ENCODE results near the gene CAMK2G.

The CAMK2G gene

DNA sequence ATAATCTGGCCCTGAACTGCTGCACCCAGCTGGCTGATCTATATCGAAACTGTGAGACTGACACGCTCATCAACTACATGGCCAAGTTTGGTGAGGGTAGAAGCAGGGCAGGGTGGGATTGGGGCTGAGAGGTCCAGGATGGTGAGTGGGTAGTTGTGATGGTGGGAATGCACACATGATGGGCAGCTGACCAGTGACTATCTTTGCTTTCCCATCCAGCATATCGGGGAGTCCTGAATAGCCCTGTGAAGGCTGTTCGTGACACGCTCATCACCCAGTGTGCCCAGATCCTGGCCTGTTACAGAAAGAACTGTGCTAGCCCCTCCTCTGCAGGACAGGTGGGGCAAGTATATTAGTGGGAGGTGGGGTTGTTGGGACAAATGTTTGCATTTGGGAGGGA is 105.0 kb downstream of the CAMK2G start:
- DNase-seq (ENCODE audit: low read depth): no peak

DNA sequence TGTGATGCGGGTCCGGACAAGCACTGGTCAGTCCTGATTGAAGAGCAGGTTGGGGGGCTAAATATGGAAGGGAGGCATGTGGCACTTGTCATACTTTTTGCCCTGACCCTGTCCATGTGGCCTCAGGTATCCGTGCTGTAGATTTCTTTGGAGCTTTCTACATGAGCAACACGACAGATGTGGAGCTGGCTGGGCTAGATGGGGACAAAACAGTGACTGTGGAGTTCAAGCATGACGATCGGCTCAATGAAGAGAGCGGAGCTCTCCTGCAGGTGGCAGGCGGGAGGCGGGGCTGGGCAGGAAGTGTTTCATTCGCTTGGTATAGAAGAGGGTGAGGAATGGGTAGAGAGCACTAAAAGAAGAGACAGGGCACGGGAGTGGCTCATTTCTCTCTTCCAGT is 105.5 kb downstream of the CAMK2G start:
- DNase-seq (ENCODE audit: low read depth): no peak

DNA sequence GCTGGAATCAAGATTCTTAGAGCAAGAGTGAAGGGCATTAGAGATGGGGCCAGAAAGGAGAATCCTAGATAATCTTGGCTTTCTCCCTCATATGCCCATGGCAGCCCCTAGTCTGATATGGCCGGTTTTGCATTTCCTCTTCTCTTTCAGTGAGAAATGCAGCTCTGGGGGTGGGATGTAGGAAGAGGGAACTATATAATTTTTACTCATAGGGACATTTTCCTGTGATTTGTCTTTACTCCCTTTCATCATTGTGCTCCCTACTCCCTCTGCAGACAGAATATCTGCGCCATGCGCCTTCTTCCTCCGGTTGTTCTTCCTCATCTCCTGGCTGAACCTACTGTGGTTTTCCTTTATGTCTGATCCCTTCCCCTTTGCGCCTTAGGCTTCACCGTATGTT is 109.3 kb downstream of the CAMK2G start:
- DNase-seq (ENCODE audit: low read depth): no peak

DNA sequence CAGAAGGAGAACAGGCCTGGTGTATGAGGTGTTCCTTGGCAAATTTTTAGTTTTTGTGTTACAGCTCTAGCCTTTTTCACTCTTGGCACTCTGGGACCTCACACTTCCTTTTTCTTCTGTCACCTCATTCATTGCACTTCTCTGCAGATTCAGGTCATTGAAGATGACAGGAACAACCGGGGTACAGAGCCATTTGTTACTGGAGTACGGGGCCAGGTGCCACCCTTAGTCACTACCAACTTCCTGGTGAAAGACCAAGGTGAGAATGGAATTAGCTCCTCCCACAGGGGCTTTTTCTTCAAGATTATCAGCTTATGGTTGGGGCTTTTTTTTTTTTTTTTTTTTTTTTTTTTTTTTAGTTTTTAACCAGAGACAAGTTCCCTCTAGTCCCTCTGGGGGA is 111.0 kb downstream of the CAMK2G start:
- DNase-seq (ENCODE audit: low read depth): no peak

DNA sequence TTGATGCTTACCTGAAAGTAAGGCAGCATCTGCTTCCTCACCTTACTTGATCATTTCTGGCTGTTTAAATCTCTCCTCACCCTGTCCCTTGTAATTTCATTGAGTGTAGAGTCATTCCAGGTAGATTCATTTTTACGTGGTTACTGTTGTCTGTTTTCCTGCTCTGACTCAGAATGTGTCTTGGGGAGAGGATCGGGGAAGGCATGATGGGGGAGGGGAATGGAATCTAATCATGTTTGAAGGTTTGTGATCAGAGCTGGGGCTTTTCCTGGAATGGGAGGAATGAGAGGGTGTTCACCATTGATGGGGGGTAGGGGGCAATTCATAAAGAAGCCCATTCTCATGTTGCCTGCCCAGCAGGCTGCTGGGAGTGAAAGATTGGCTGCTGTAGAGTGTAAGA is 111.4 kb downstream of the CAMK2G start:
- no peak for DNase-seq (ENCODE audit: low read depth)

Data from non-pigmented ciliary epithelial cell (primary cell).